ENCODE data around the gene CEACAM5. TPM values are rescaled to one million over a fixed set of nuclear protein-coding genes. Genes with fewer than 3 reads are reported as not detected.

The CEACAM5 gene
- total RNA-seq, 4 donors from 2014 or later = 95.5 to 1,964 (median 1,677) TPM

- H3K36me3 ChIP-seq = peaks cover 0 to 9% (median 3%) of the 10 kb centered on the region in 4 donors
- no peak overlapping the region for H3K27ac ChIP-seq
- H3K4me1 ChIP-seq = no peaks in the 10 kb centered on the region
- intact Hi-C loops (cut with DNase I; ENCODE audit: low total_unique reads) (no loop called here), in situ Hi-C loops (cut with MboI; ENCODE audit: low pct_ligation_motif_present in 1 of 4, low pct_unique_long_range_greater_than_20kb in 1 of 4, low sequenced_read_pairs in 3 of 4) (no loop called here)
- no peaks in the 10 kb centered on the region for H3K27me3 ChIP-seq
- 78 to 91% methylated on average over 1 to 3 of the region's 3 CpGs for WGBS, 2 donors (ENCODE audit: low coverage in 1 of 2)
- no peak for TF ChIP-seq EP300 (IDR thresholded peaks at IDR 0.05; ENCODE audit: low read depth)
- TF ChIP-seq POLR2AphosphoS5 (IDR thresholded peaks at IDR 0.05) = no peak
- no peak for TF ChIP-seq POLR2A (IDR thresholded peaks at IDR 0.05)
- no peak for TF ChIP-seq CTCF (IDR thresholded peaks at IDR 0.05)
- no peak for DNase-seq
- H3K9me3 ChIP-seq = no peaks in the 10 kb centered on the region
- H3K4me3 ChIP-seq = no peak overlapping the region
Observed at GRCh38 chr19:41720103-41720502, 11.7 kb downstream of the CEACAM5 start.

GRCh38 chr19:41726493-41726892 lies 18.1 kb downstream of the CEACAM5 start:
- TF ChIP-seq POLR2A (IDR thresholded peaks at IDR 0.05) (no peak), POLR2AphosphoS5 (IDR thresholded peaks at IDR 0.05) (peak in 1 of 3 donors; percentile 8), CTCF (IDR thresholded peaks at IDR 0.05) (no peak)
- H3K9me3 ChIP-seq = no peaks in the 10 kb centered on the region
- peaks cover 0 to 7% (median 0%) of the 10 kb centered on the region in 4 donors for H3K36me3 ChIP-seq
- H3K4me3 ChIP-seq = no peak overlapping the region
- no peak for DNase-seq
- 42 to 54% methylated on average over 3 to 5 of the region's 5 CpGs for WGBS, 2 donors (ENCODE audit: low coverage in 1 of 2)
- intact Hi-C loops (cut with DNase I; ENCODE audit: low total_unique reads) = no loop called here
- peaks cover 0 to 37% (median 2%) of the 10 kb centered on the region in 4 donors for H3K4me1 ChIP-seq
- H3K27ac ChIP-seq = peak overlapping the region; percentile 25 to 89 (median 80)
- in situ Hi-C loops (cut with MboI; ENCODE audit: low pct_ligation_motif_present in 1 of 4, low pct_unique_long_range_greater_than_20kb in 1 of 4, low sequenced_read_pairs in 3 of 4) = no loop called here
- peaks cover 18% of the 10 kb centered on the region for H3K27me3 ChIP-seq

- in situ Hi-C loops (cut with MboI; ENCODE audit: low pct_ligation_motif_present in 1 of 4, low pct_unique_long_range_greater_than_20kb in 1 of 4, low sequenced_read_pairs in 3 of 4) = no loop called here
- TF ChIP-seq POLR2AphosphoS5 (IDR thresholded peaks at IDR 0.05) = peak in 1 of 3 donors; percentile 19
- no peak for TF ChIP-seq EP300 (IDR thresholded peaks at IDR 0.05; ENCODE audit: low read depth)
- peak; percentile 56 for TF ChIP-seq POLR2A (IDR thresholded peaks at IDR 0.05)
- no peak for TF ChIP-seq CTCF (IDR thresholded peaks at IDR 0.05)
- intact Hi-C loops (cut with DNase I; ENCODE audit: low total_unique reads) = no loop called here
- WGBS, 2 donors (ENCODE audit: low coverage in 1 of 2) = 20 to 50% methylated on average over 4 of the region's 4 CpGs
- Histone ChIP-seq H3K27me3 (no peaks in the 10 kb centered on the region), H3K4me3 (no peak overlapping the region), H3K36me3 (no peaks in the 10 kb centered on the region), H3K4me1 (peaks cover 0 to 75% (median 19%) of the 10 kb centered on the region in 4 donors), H3K9me3 (no peaks in the 10 kb centered on the region), H3K27ac (peak overlapping the region; percentile 79 to 89 (median 88))
- no peak for DNase-seq
Observed at GRCh38 chr19:41734156-41734555, 25.7 kb downstream of the CEACAM5 start.

GRCh38 chr19:41734585-41734984 lies 26.2 kb downstream of the CEACAM5 start:
- H3K4me3 ChIP-seq = no peak overlapping the region
- DNase-seq = peak; percentile 87
- H3K36me3 ChIP-seq = no peaks in the 10 kb centered on the region
- WGBS, 2 donors (ENCODE audit: low coverage in 1 of 2) = 40 to 44% methylated on average over 1 to 3 of the region's 3 CpGs
- H3K27ac ChIP-seq = peak overlapping the region; percentile 79 to 89 (median 88)
- peaks cover 0 to 75% (median 19%) of the 10 kb centered on the region in 4 donors for H3K4me1 ChIP-seq
- H3K9me3 ChIP-seq = no peaks in the 10 kb centered on the region
- intact Hi-C loops (cut with DNase I; ENCODE audit: low total_unique reads) = no loop called here
- H3K27me3 ChIP-seq = no peaks in the 10 kb centered on the region
- in situ Hi-C loops (cut with MboI; ENCODE audit: low pct_ligation_motif_present in 1 of 4, low pct_unique_long_range_greater_than_20kb in 1 of 4, low sequenced_read_pairs in 3 of 4) = no loop called here
- no peak for TF ChIP-seq CTCF (IDR thresholded peaks at IDR 0.05)
- peak; percentile 6 to 52 (median 22) for TF ChIP-seq POLR2AphosphoS5 (IDR thresholded peaks at IDR 0.05)
- TF ChIP-seq EP300 (IDR thresholded peaks at IDR 0.05; ENCODE audit: low read depth) = no peak

All from transverse colon (tissue), 4 donors.